HCT116 (cell line): ENCODE measurements around the gene DSPP. TPM values are rescaled to one million over a fixed set of nuclear protein-coding genes. Genes with fewer than 3 reads are reported as not detected.

Source experiments
- ATAC-seq: fragments of 200-7000 bp; cut with Tn5 transposase; 2 replicates; pipeline ENCODE4 v1.9.1; 2020; ENCODE audit warnings: mild to moderate bottlenecking, moderate library complexity
- BruUV-seq: library from RNA; stranded (reverse); fragments of 400-500 nt; replicated peaks from 2 replicates; lab custom pipeline; 2021; lab: Mats Ljungman, UMichigan
- CTCF ChIA-PET: fragments of 300-600 bp; sonication (Branson Sonifier 250); formaldehyde crosslinking; loops from one replicate; lab custom pipeline; 2021; ENCODE audit warnings: antibody characterized with exemption; lab: Charles Lee
- POLR2A ChIA-PET: fragments of 300-600, 350-600 bp; sonication (Branson Sonifier 250); formaldehyde crosslinking; loops from one replicate; lab custom pipeline; 2021; ENCODE audit warnings: antibody characterized with exemption; lab: Charles Lee
- RAD21 ChIA-PET, 2 experiments: fragments of 300-600 bp; sonication (Branson Sonifier 250); formaldehyde crosslinking; loops; one replicate each; lab custom pipeline; 2023; ENCODE audit warnings: low total read pairs in 2 of 2; ENCODE audit not compliant: uncharacterized antibody in 2 of 2, unreplicated experiment in 2 of 2, low non-redundant PET in 1 of 2; lab: Charles Lee
- DNase-seq: peaks from one replicate; pipeline ENCODE4 v3.0.0-alpha.2; 2010; ENCODE audit warnings: low read depth, low spot score
- H2AFZ ChIP-seq: fragments of 200-600 bp; shearing (Covaris generic), sonication (generic); 2 replicates; pipeline ENCODE4 v1.6.1; 2017; ENCODE audit warnings: low read depth, mixed run types, mixed read lengths, antibody characterized with exemption, low read length; ENCODE audit not compliant: poor library complexity, severe bottlenecking
- H3K27ac ChIP-seq: 2 replicates; pipeline ENCODE4 v1.5.1; 2012; ENCODE audit warnings: low read depth, low read length
- H3K27me3 ChIP-seq: fragments of 200-600 bp; sonication (generic); 2 replicates; pipeline ENCODE4 v1.6.1; 2016; ENCODE audit warnings: mixed run types, low read length, mixed read lengths; ENCODE audit not compliant: insufficient read depth
- H3K36me3 ChIP-seq, 2 experiments: fragments of 200-500 bp in 1 of 2; fragments of 200-600 bp in 1 of 2; sonication (Bioruptor generic) in 1 of 2; sonication (generic) in 1 of 2; 2 replicates each; pipeline versions ENCODE4 v1.5.1 to v1.6.1; 2014 to 2016; ENCODE audit warnings: low read length in 2 of 2, inconsistent platforms in 1 of 2, mixed read lengths in 1 of 2, mixed run types in 1 of 2; ENCODE audit not compliant: insufficient read depth in 2 of 2, control insufficient read depth in 1 of 2
- H3K4me1 ChIP-seq, 2 experiments: fragments of 200-600 bp in 1 of 2; sonication (generic) in 1 of 2; 2 replicates each; pipeline versions ENCODE4 v1.5.1 to v1.6.1; 2012 to 2017; ENCODE audit warnings: low read length in 2 of 2, inconsistent platforms in 1 of 2, mild to moderate bottlenecking in 1 of 2, mixed read lengths in 1 of 2, mixed run types in 1 of 2, moderate library complexity in 1 of 2; ENCODE audit not compliant: insufficient read depth in 2 of 2, control insufficient read depth in 1 of 2
- H3K4me2 ChIP-seq: fragments of 200-600 bp; sonication (generic); 2 replicates; pipeline ENCODE4 v1.6.1; 2017; ENCODE audit warnings: mixed run types, low read length, mixed read lengths
- H3K4me3 ChIP-seq, 2 experiments: fragments of 200-600 bp in 1 of 2; sonication (generic) in 1 of 2; replicated peaks in 1 of 2; 2 replicates each; pipeline ENCODE4 v1.5.1; 2011 to 2016; ENCODE audit warnings: low read length in 2 of 2, control low read depth in 1 of 2, low read depth in 1 of 2, mild to moderate bottlenecking in 1 of 2, mixed read lengths in 1 of 2, mixed run types in 1 of 2
- H3K79me2 ChIP-seq: fragments of 200-600 bp; sonication (generic); 2 replicates; pipeline ENCODE4 v1.6.1; 2017; ENCODE audit warnings: mild to moderate bottlenecking, mixed run types, low read length, moderate library complexity, mixed read lengths; ENCODE audit not compliant: insufficient read depth
- H3K9ac ChIP-seq: fragments of 200-600 bp; sonication (generic); 2 replicates; pipeline ENCODE4 v1.6.1; 2016; ENCODE audit warnings: low read length, mixed read lengths
- H3K9me2 ChIP-seq: fragments of 200-600 bp; sonication (generic), shearing (Covaris generic); 2 replicates; pipeline ENCODE4 v1.6.1; 2017; ENCODE audit warnings: mixed run types, mild to moderate bottlenecking, moderate library complexity; ENCODE audit not compliant: insufficient read depth
- H3K9me3 ChIP-seq, 2 experiments: fragments of 200-500 bp in 1 of 2; fragments of 200-600 bp in 1 of 2; sonication (Bioruptor generic) in 1 of 2; sonication (generic) in 1 of 2; 2 replicates each; pipeline ENCODE4 v1.6.1; 2014 to 2017; ENCODE audit warnings: low read length in 2 of 2, mixed read lengths in 2 of 2, inconsistent platforms in 1 of 2, low read depth in 1 of 2, mild to moderate bottlenecking in 1 of 2, mixed run types in 1 of 2, moderate library complexity in 1 of 2; ENCODE audit not compliant: control insufficient read depth in 1 of 2, insufficient read depth in 1 of 2
- H4K20me1 ChIP-seq: fragments of 200-600 bp; sonication (generic), shearing (Covaris generic); 2 replicates; pipeline ENCODE4 v1.6.1; 2017; ENCODE audit warnings: mixed run types, mild to moderate bottlenecking, moderate library complexity; ENCODE audit not compliant: insufficient read depth
- CTCF ChIP-seq, 3 experiments: fragments of 200-600 bp in 1 of 3; sonication (generic) in 1 of 3; IDR thresholded peaks in 2 of 3; conservative IDR thresholded peaks in 1 of 3; 2 replicates each; pipeline ENCODE4 v1.5.1; 2012 to 2017; ENCODE audit warnings: low read depth in 2 of 3, low read length in 2 of 3, antibody characterized with exemption in 1 of 3, borderline replicate concordance in 1 of 3, control low read depth in 1 of 3, mild to moderate bottlenecking in 1 of 3, mixed read lengths in 1 of 3, mixed run types in 1 of 3, moderate library complexity in 1 of 3; ENCODE audit not compliant: insufficient read depth in 1 of 3
- EGR1 ChIP-seq: IDR thresholded peaks from 2 replicates; pipeline ENCODE4 v1.6.1; 2012; ENCODE audit warnings: low read depth
- EZH2 ChIP-seq: fragments of 200-600 bp; sonication (generic); IDR thresholded peaks from 2 replicates; pipeline ENCODE4 v1.6.1; 2017; ENCODE audit warnings: antibody characterized with exemption, mixed run types
- EZH2phosphoT487 ChIP-seq: fragments of 200-600 bp; IDR thresholded peaks from 2 replicates; pipeline ENCODE4 v1.6.1; 2018; ENCODE audit warnings: antibody characterized with exemption, borderline replicate concordance
- FOSL1 ChIP-seq: IDR thresholded peaks from 2 replicates; pipeline ENCODE4 v1.6.1; 2012; ENCODE audit warnings: low read depth
- JUND ChIP-seq: IDR thresholded peaks from 2 replicates; pipeline ENCODE4 v1.6.1; 2012
- POLR2AphosphoS5 ChIP-seq: IDR thresholded peaks from 2 replicates; pipeline ENCODE4 v1.6.1; 2011; ENCODE audit warnings: mild to moderate bottlenecking, low read depth, low read length, moderate library complexity
- REST ChIP-seq: IDR thresholded peaks from 2 replicates; pipeline ENCODE4 v1.6.1; 2012; ENCODE audit warnings: low read depth
- SRF ChIP-seq: IDR thresholded peaks from 2 replicates; pipeline ENCODE4 v1.6.1; 2012; ENCODE audit warnings: low read depth
- ZBTB33 ChIP-seq: IDR thresholded peaks from 2 replicates; pipeline ENCODE4 v1.6.1; 2011; ENCODE audit warnings: mild to moderate bottlenecking, low read length, moderate library complexity; ENCODE audit not compliant: insufficient replicate concordance; ENCODE audit errors: extremely low read depth
- ZFX ChIP-seq: fragments of 450-650 bp; IDR thresholded peaks from 2 replicates; pipeline ENCODE4 v1.6.1; 2017
- ZNF274 ChIP-seq: fragments of 200-500 bp; sonication (Bioruptor generic); IDR thresholded peaks from 2 replicates; pipeline ENCODE4 v1.6.1; 2014; ENCODE audit warnings: mild to moderate bottlenecking, low read depth, low read length, inconsistent platforms
- intact Hi-C: fragments of 100-400 bp; cut with micrococcal nuclease; formaldehyde crosslinking; loops from 2 replicates; pipeline ENCODE4 v1.10.0; 2022
- total RNA-seq: library from RNA; stranded (reverse); gene quantifications from one replicate; pipeline ENCODE4 v1.2.1, GENCODE V29; 2021; ENCODE audit not compliant: unreplicated experiment

DSPP gene
- total RNA-seq, 1 experiment from 2014 or later: not detected

GRCh38 chr4:87580057-87580456, 28.3 kb upstream of the DSPP start:
- Histone ChIP-seq H3K27me3 (no peaks in the 10 kb centered on the region), H3K9ac (no peak overlapping the region), H3K36me3 (no peaks in the 10 kb centered on the region), H3K9me3 (no peaks in the 10 kb centered on the region), H3K27ac (no peak overlapping the region), H2AFZ (no peak overlapping the region), H4K20me1 (no peaks in the 10 kb centered on the region), H3K4me1 (no peaks in the 10 kb centered on the region), H3K4me3 (no peak overlapping the region), H3K79me2 (no peaks in the 10 kb centered on the region), H3K4me2 (no peak overlapping the region), H3K9me2 (no peaks in the 10 kb centered on the region)
- intact Hi-C loops: no loop called here
- RAD21 ChIA-PET: no interaction called here
- DNase-seq (no peak), ATAC-seq (no peak)
- POLR2A ChIA-PET: no interaction called here
- TF ChIP-seq ZNF274 (no peak), JUND (no peak), EZH2 (no peak), EGR1 (no peak), REST (no peak), ZBTB33 (no peak), CTCF (IDR thresholded peaks at IDR 0.05 in 2 of 3, conservative IDR thresholded peaks at IDR 0.05 in 1 of 3; ENCODE audit: borderline replicate concordance in 1 of 3, insufficient read depth in 1 of 3, low read depth in 2 of 3, low read length in 2 of 3) (no peak), EZH2phosphoT487 (no peak), FOSL1 (no peak), ZFX (no peak), POLR2AphosphoS5 (no peak), SRF (no peak)
- CTCF ChIA-PET: no interaction called here
- BruUV-seq: no TSS peak
